Stimulated activated CD4-positive, alpha-beta T cell treated with anti-CD3 and anti-CD28 coated beads, Interleukin-12 subunit alpha, Interleukin-12 subunit beta, amount 100 ng/mL, for 4 hours (primary cell): ENCODE data around the gene TXLNB.
"Not testable (repeated sequence)": the region's sequence is repeated elsewhere in the genome, so short reads cannot be mapped to it uniquely, and the experiment has no call there.

Source experiments
- DNase-seq: peaks from one replicate; pipeline ENCODE4 v3.0.0-alpha.2; 2020

TXLNB gene

GRCh38 chr6:139308936-139309603 lies 17.3 kb upstream of the TXLNB start:
- no peak for DNase-seq

- no peak for DNase-seq
These were observed 16.6 kb upstream of the TXLNB start for GRCh38 chr6:139308286-139308916.

GRCh38 chr6:139306291-139306981 lies 14.6 kb upstream of the TXLNB start:
- DNase-seq, result no peak

- DNase-seq, result no peak
These were observed 11.4 kb upstream of the TXLNB start for GRCh38 chr6:139303185-139303584.

GRCh38 chr6:139297921-139298320 lies 6.1 kb upstream of the TXLNB start:
- DNase-seq, result no peak

GRCh38 chr6:139296927-139297326 lies 5.1 kb upstream of the TXLNB start:
- no peak for DNase-seq

GRCh38 chr6:139295901-139296300 lies 4.1 kb upstream of the TXLNB start:
- no peak for DNase-seq

- DNase-seq, result no peak
These were observed 2.3 kb upstream of the TXLNB start for GRCh38 chr6:139294090-139294489.

GRCh38 chr6:139293230-139293629 lies 1.4 kb upstream of the TXLNB start:
- not testable (repeated sequence) for DNase-seq

GRCh38 chr6:139290787-139291311 lies 949 bp downstream of the TXLNB start:
- no peak for DNase-seq

- DNase-seq, result no peak
These were observed 2.6 kb downstream of the TXLNB start for GRCh38 chr6:139289233-139289632.

GRCh38 chr6:139288496-139289040 lies 3.2 kb downstream of the TXLNB start:
- no peak for DNase-seq

- DNase-seq, result no peak
These were observed 3.9 kb downstream of the TXLNB start for GRCh38 chr6:139287868-139288267.

GRCh38 chr6:139286438-139286837 lies 5.4 kb downstream of the TXLNB start:
- not testable (repeated sequence) for DNase-seq

GRCh38 chr6:139285590-139285989 lies 6.2 kb downstream of the TXLNB start:
- DNase-seq, result no peak

- DNase-seq, result no peak
These were observed 7.0 kb downstream of the TXLNB start for GRCh38 chr6:139284789-139285188.

- DNase-seq, result no peak
These were observed 9.1 kb downstream of the TXLNB start for GRCh38 chr6:139282684-139283083.

- DNase-seq, result no peak
These were observed 13.6 kb downstream of the TXLNB start for GRCh38 chr6:139278190-139278589.

- no peak for DNase-seq
These were observed 14.2 kb downstream of the TXLNB start for GRCh38 chr6:139277587-139277986.

GRCh38 chr6:139277161-139277560 lies 14.6 kb downstream of the TXLNB start:
- no peak for DNase-seq

- DNase-seq, result no peak
These were observed 16.3 kb downstream of the TXLNB start for GRCh38 chr6:139275279-139276055.

GRCh38 chr6:139271056-139271455 lies 20.7 kb downstream of the TXLNB start:
- no peak for DNase-seq

GRCh38 chr6:139270249-139270648 lies 21.5 kb downstream of the TXLNB start:
- DNase-seq, result no peak
